Panc1 (cell line): Measurements from ENCODE around the gene EGFLAM. TPM values are rescaled to one million over a fixed set of nuclear protein-coding genes. Genes with fewer than 3 reads are reported as not detected.

Source experiments
- ATAC-seq: fragments of 200-7000 bp; cut with Tn5 transposase; 2 replicates; pipeline ENCODE4 v1.9.1; 2020; ENCODE audit warnings: mild to moderate bottlenecking, moderate library complexity
- BruUV-seq: library from RNA; stranded (reverse); fragments of 400-500 nt; replicated peaks from 2 replicates; lab custom pipeline; 2021; lab: Mats Ljungman, UMichigan
- CTCF ChIA-PET: fragments of 300-600 bp; sonication (Branson Sonifier 250); formaldehyde crosslinking; loops from one replicate; lab custom pipeline; 2022; ENCODE audit warnings: antibody characterized with exemption; lab: Charles Lee
- POLR2A ChIA-PET: fragments of 300-600 bp; sonication (Branson Sonifier 250); formaldehyde crosslinking; loops from one replicate; lab custom pipeline; 2022; ENCODE audit warnings: antibody characterized with exemption; lab: Charles Lee
- DNase-seq: peaks from one replicate; pipeline ENCODE4 v3.0.0-alpha.2; 2010; ENCODE audit warnings: low read depth, low spot score
- H3K27ac ChIP-seq: 2 replicates; pipeline ENCODE4 v1.5.1; 2011; ENCODE audit warnings: mild to moderate bottlenecking, low read length, inconsistent platforms
- H3K27me3 ChIP-seq: fragments of 200-500 bp; sonication (Bioruptor generic); 2 replicates; pipeline ENCODE4 v1.6.0; 2014; ENCODE audit warnings: low read length, inconsistent platforms; ENCODE audit not compliant: control insufficient read depth, insufficient read depth
- H3K36me3 ChIP-seq: fragments of 200-500 bp; sonication (Bioruptor generic); 2 replicates; pipeline ENCODE4 v1.5.1; 2014; ENCODE audit warnings: inconsistent platforms, mild to moderate bottlenecking, low read length, moderate library complexity; ENCODE audit not compliant: control insufficient read depth, insufficient read depth
- H3K4me1 ChIP-seq: 2 replicates; pipeline ENCODE4 v1.5.1; 2011; ENCODE audit warnings: inconsistent platforms, mild to moderate bottlenecking, low read length, moderate library complexity; ENCODE audit not compliant: control insufficient read depth, insufficient read depth
- H3K4me3 ChIP-seq, 2 experiments: 2 replicates each; pipeline ENCODE4 v1.5.1; 2011 to 2012; ENCODE audit warnings: low read depth in 2 of 2, low read length in 2 of 2, mild to moderate bottlenecking in 2 of 2, inconsistent platforms in 1 of 2, moderate library complexity in 1 of 2
- H3K9me3 ChIP-seq: fragments of 200-500 bp; sonication (Bioruptor generic); 2 replicates; pipeline ENCODE4 v1.5.1; 2014; ENCODE audit warnings: low read depth, mild to moderate bottlenecking, inconsistent platforms, low read length, moderate library complexity; ENCODE audit not compliant: control insufficient read depth, insufficient read depth
- CTCF ChIP-seq: fragments of 450-650 bp; IDR thresholded peaks from 2 replicates; pipeline ENCODE4 v1.5.1; 2017; ENCODE audit warnings: mild to moderate bottlenecking
- POLR2AphosphoS5 ChIP-seq: IDR thresholded peaks from 2 replicates; pipeline ENCODE4 v1.6.1; 2012; ENCODE audit warnings: mild to moderate bottlenecking, low read depth, low read length, moderate library complexity
- REST ChIP-seq, 2 experiments: IDR thresholded peaks; 2 replicates each; pipeline ENCODE4 v1.6.1; 2011 to 2012; ENCODE audit warnings: low read depth in 2 of 2, control low read depth in 1 of 2, low read length in 1 of 2, mild to moderate bottlenecking in 1 of 2, moderate library complexity in 1 of 2; ENCODE audit not compliant: insufficient read depth in 1 of 2
- SIN3A ChIP-seq: IDR thresholded peaks from 2 replicates; pipeline ENCODE4 v1.6.1; 2012; ENCODE audit warnings: low read depth, mild to moderate bottlenecking, low read length, moderate library complexity, borderline replicate concordance; ENCODE audit not compliant: insufficient read depth
- TCF7L2 ChIP-seq: IDR thresholded peaks from 2 replicates; pipeline ENCODE4 v1.6.1; 2011; ENCODE audit warnings: mild to moderate bottlenecking, low read depth, low read length, inconsistent platforms
- in situ Hi-C: cut with HindIII; loops from 2 replicates; pipeline ENCODE4 v1.10.0; 2016; ENCODE audit warnings: low sequenced_read_pairs, low pct_unique_long_range_greater_than_20kb
- intact Hi-C: fragments of 100-400 bp; cut with micrococcal nuclease; formaldehyde crosslinking; loops from one replicate; pipeline ENCODE4 v1.10.0; 2022; ENCODE audit not compliant: unreplicated experiment
- total RNA-seq: library from RNA; stranded (reverse); gene quantifications from one replicate; pipeline ENCODE4 v1.2.1, GENCODE V29; 2021; ENCODE audit not compliant: unreplicated experiment

The EGFLAM gene
- total RNA-seq, 1 experiment from 2014 or later, result 14.8 TPM

GRCh38 chr5:38417658-38418017 lies 159.3 kb downstream of the EGFLAM start:
- POLR2A ChIA-PET, result interaction anchor here (0.6 kb wide), 1 partner anchor 421 kb away, joined by 11 read pairs; no protein-coding TSS in a partner anchor
- no peak overlapping the region for H3K27ac ChIP-seq
- ATAC-seq (no peak), DNase-seq (no peak)
- CTCF ChIA-PET, result interaction anchor here (0.6 kb wide), 1 partner anchor 440 kb away, joined by 4 read pairs; no protein-coding TSS in a partner anchor
- in situ Hi-C loops, result no loop called here
- no peaks in the 10 kb centered on the region for H3K4me1 ChIP-seq
- H3K36me3 ChIP-seq, result no peaks in the 10 kb centered on the region
- no peak overlapping the region for H3K4me3 ChIP-seq
- H3K9me3 ChIP-seq, result no peaks in the 10 kb centered on the region
- BruUV-seq, result no TSS peak
- TF ChIP-seq TCF7L2 (no peak), SIN3A (no peak), POLR2AphosphoS5 (no peak), REST (IDR thresholded peaks at IDR 0.05; ENCODE audit: insufficient read depth in 1 of 2, low read depth in 2 of 2, low read length in 1 of 2) (no peak), CTCF (no peak)
- peaks cover 3% of the 10 kb centered on the region; the same call in 1 of the 2 replicates for H3K27me3 ChIP-seq
- intact Hi-C loops, result no loop called here

GRCh38 chr5:38420246-38420645 lies 161.9 kb downstream of the EGFLAM start:
- no peaks in the 10 kb centered on the region for H3K9me3 ChIP-seq
- no TSS peak for BruUV-seq
- no peaks in the 10 kb centered on the region for H3K4me1 ChIP-seq
- POLR2A ChIA-PET, result no interaction called here
- no peak for ATAC-seq
- intact Hi-C loops, result loop anchor here (2.0 kb wide), 1 partner anchor 389 kb away; no protein-coding TSS in a partner anchor
- H3K27ac ChIP-seq, result no peak overlapping the region
- TF ChIP-seq TCF7L2 (no peak), SIN3A (no peak), POLR2AphosphoS5 (no peak), REST (IDR thresholded peaks at IDR 0.05; ENCODE audit: insufficient read depth in 1 of 2, low read depth in 2 of 2, low read length in 1 of 2) (no peak), CTCF (no peak)
- no peak overlapping the region for H3K4me3 ChIP-seq
- no peaks in the 10 kb centered on the region for H3K36me3 ChIP-seq
- no peaks in the 10 kb centered on the region; the same call in 1 of the 2 replicates for H3K27me3 ChIP-seq
- CTCF ChIA-PET, result interaction anchor here (0.6 to 2.4 kb wide), 6 partner anchors 9 to 502 kb away, joined by 3 to 27 read pairs (median 3); no protein-coding TSS in a partner anchor
- DNase-seq, result no peak
- in situ Hi-C loops, result no loop called here
